HCT116 (cell line): ENCODE results near the gene CLPTM1L.

Experiments used
- EZH2 ChIP-seq: fragments of 200-600 bp; sonication (generic); IDR thresholded peaks from 2 replicates; pipeline ENCODE4 v1.6.1; 2017; ENCODE audit warnings: antibody characterized with exemption, mixed run types
- RAD21 ChIP-seq: IDR thresholded peaks from 2 replicates; pipeline ENCODE4 v1.6.1; 2012; ENCODE audit warnings: low read depth, mild to moderate bottlenecking
- SRF ChIP-seq: IDR thresholded peaks from 2 replicates; pipeline ENCODE4 v1.6.1; 2012; ENCODE audit warnings: low read depth
- TF ChIP-seq, protein P1 (sequence below), 3 experiments: fragments of 200-600 bp in 1 of 3; sonication (generic) in 1 of 3; IDR thresholded peaks in 2 of 3; conservative IDR thresholded peaks in 1 of 3; 2 replicates each; pipeline ENCODE4 v1.5.1; 2012 to 2017; ENCODE audit warnings: low read depth in 2 of 3, low read length in 2 of 3, antibody characterized with exemption in 1 of 3, borderline replicate concordance in 1 of 3, control low read depth in 1 of 3, mild to moderate bottlenecking in 1 of 3, mixed read lengths in 1 of 3, mixed run types in 1 of 3, moderate library complexity in 1 of 3; ENCODE audit not compliant: insufficient read depth in 1 of 3
- TF ChIP-seq, protein P2 (sequence below): IDR thresholded peaks from 2 replicates; pipeline ENCODE4 v1.6.1; 2012

DNA sequence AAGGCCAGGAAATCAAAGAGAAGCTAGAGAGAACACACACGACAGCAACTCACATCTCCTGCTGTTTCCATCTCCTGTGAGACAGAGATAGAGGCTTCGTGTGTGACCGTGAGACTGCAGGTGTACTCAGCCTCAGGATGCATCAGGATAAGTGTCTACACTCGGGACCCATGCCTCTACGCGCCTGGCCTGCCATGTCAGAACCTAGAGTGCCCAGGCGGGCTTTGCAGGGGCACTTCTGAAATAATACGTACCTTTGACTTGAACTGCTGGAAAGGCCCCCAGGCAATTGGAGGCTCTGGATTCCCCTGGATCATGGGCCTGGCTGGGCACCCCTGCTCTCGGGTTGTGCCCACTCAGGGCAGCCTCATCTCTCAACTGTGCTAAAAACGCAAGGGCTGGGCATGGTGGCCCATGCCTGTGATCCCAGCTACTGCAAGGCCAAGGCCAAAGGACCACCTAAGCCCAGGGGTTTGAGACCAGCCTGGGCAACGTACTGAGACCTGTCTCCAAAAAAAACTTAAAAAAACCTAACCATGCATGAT is 13.0 kb downstream of the CLPTM1L start:
- TF ChIP-seq, protein P1, sequence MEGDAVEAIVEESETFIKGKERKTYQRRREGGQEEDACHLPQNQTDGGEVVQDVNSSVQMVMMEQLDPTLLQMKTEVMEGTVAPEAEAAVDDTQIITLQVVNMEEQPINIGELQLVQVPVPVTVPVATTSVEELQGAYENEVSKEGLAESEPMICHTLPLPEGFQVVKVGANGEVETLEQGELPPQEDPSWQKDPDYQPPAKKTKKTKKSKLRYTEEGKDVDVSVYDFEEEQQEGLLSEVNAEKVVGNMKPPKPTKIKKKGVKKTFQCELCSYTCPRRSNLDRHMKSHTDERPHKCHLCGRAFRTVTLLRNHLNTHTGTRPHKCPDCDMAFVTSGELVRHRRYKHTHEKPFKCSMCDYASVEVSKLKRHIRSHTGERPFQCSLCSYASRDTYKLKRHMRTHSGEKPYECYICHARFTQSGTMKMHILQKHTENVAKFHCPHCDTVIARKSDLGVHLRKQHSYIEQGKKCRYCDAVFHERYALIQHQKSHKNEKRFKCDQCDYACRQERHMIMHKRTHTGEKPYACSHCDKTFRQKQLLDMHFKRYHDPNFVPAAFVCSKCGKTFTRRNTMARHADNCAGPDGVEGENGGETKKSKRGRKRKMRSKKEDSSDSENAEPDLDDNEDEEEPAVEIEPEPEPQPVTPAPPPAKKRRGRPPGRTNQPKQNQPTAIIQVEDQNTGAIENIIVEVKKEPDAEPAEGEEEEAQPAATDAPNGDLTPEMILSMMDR (IDR thresholded peaks at IDR 0.05 in 2 of 3, conservative IDR thresholded peaks at IDR 0.05 in 1 of 3; ENCODE audit: borderline replicate concordance in 1 of 3, insufficient read depth in 1 of 3, low read depth in 2 of 3, low read length in 2 of 3), result no peak
- TF ChIP-seq, protein P2, sequence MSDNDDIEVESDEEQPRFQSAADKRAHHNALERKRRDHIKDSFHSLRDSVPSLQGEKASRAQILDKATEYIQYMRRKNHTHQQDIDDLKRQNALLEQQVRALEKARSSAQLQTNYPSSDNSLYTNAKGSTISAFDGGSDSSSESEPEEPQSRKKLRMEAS, result no peak
- TF ChIP-seq SRF (no peak), RAD21 (no peak), EZH2 (no peak)
